Measurements from ENCODE around the gene SKOR1.

Gene SKOR1

DNA sequence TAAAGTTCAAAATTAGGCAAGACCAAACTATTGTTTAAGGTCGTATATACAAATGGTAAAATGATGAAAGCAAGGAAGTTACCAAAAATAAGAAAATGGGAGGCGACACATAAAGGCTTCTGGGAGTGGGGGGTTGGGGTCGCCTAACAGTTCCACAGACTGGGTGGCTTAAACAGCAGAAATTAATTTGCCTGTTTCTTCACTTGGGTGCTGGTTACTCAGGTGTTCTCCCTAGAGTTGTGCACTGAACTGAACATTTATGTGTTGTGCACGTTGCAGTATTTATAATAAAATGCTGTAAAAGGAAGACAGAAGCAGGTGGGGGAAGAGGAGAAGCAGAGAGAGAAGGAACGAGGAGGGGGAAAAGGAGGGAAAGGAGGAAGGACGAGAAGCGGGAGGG, 25.0 kb downstream of the SKOR1 start:
- no peak overlapping the region for H3K4me3 ChIP-seq (ENCODE audit: low read depth in 1 of 5, low read length in 5 of 5)
- H3K27me3 ChIP-seq (ENCODE audit: control insufficient read depth in 5 of 5, insufficient read depth in 4 of 5, low read length in 5 of 5) = no peaks in the 10 kb centered on the region
- H3K27ac ChIP-seq (ENCODE audit: low read depth, low read length) = no peak overlapping the region
- no peaks in the 10 kb centered on the region for H3K36me3 ChIP-seq (ENCODE audit: control insufficient read depth in 5 of 5, insufficient read depth in 5 of 5, low read length in 5 of 5)
- H3K9ac ChIP-seq (ENCODE audit: low read length in 5 of 5) = no peak overlapping the region
- H3K4me1 ChIP-seq (ENCODE audit: control insufficient read depth in 5 of 5, insufficient read depth in 5 of 5, low read length in 5 of 5) = no peaks in the 10 kb centered on the region
- no peaks in the 10 kb centered on the region for H3K9me3 ChIP-seq (ENCODE audit: control insufficient read depth in 5 of 5, low read length in 5 of 5)

DNA sequence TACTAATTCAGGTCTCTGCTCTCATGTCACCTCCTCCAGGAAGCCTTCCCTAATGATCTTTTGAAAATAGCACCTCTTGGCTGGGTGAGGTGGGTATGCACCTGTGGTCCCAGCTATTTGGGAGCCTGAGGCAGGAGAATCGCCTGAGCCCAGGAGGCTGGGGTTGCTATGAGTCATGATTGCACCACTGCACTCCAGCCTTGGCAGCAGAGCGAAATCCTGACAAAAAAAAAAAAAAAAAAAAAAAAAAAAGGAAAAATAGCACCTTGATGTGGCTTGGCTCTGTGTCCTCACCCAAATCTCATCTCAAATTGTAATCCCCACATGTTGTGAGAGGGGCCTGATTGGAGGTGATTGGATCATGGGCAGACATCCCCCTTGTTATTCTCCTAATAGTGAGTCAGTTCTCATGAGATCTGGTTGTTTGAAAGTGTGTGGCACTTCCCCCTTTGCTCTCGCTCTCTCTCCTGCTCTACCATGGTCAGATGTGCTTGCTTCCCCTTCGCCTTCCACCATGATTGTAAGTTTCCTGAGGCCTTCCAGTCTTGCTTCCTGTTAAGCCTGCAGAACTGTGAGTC, 25.8 kb downstream of the SKOR1 start:
- no peak overlapping the region for H3K4me3 ChIP-seq (ENCODE audit: low read depth in 1 of 5, low read length in 5 of 5)
- no peaks in the 10 kb centered on the region for H3K9me3 ChIP-seq (ENCODE audit: control insufficient read depth in 5 of 5, low read length in 5 of 5)
- H3K27ac ChIP-seq (ENCODE audit: low read depth, low read length) = no peak overlapping the region
- H3K36me3 ChIP-seq (ENCODE audit: control insufficient read depth in 5 of 5, insufficient read depth in 5 of 5, low read length in 5 of 5) = no peaks in the 10 kb centered on the region
- no peaks in the 10 kb centered on the region for H3K4me1 ChIP-seq (ENCODE audit: control insufficient read depth in 5 of 5, insufficient read depth in 5 of 5, low read length in 5 of 5)
- H3K27me3 ChIP-seq (ENCODE audit: control insufficient read depth in 5 of 5, insufficient read depth in 4 of 5, low read length in 5 of 5) = no peaks in the 10 kb centered on the region
- H3K9ac ChIP-seq (ENCODE audit: low read length in 5 of 5) = no peak overlapping the region

DNA sequence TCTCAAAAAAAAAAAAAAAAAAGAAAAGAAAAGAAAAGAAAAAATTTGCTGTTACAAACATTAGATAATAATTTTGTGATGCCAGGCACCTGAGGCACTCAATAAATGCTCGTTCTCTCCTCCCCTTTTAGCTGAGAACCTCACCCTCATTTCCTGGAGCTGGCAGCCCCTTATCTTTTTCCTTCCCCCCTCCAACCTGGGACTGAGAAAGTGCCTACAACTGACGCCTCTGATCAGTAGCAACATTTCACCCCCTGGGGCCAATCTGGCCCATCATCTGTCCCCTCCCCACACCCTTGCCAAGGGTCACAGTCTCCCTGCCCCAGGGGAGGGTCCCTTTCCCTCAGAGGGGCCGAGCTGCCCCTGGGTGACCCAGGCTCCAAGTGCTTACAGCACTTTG, 27.1 kb downstream of the SKOR1 start:
- no peak overlapping the region for H3K9ac ChIP-seq (ENCODE audit: low read length in 5 of 5)
- H3K27me3 ChIP-seq (ENCODE audit: control insufficient read depth in 5 of 5, insufficient read depth in 4 of 5, low read length in 5 of 5) = no peaks in the 10 kb centered on the region
- no peak overlapping the region for H3K27ac ChIP-seq (ENCODE audit: low read depth, low read length)
- H3K9me3 ChIP-seq (ENCODE audit: control insufficient read depth in 5 of 5, low read length in 5 of 5) = no peaks in the 10 kb centered on the region
- no peaks in the 10 kb centered on the region for H3K36me3 ChIP-seq (ENCODE audit: control insufficient read depth in 5 of 5, insufficient read depth in 5 of 5, low read length in 5 of 5)
- no peak overlapping the region for H3K4me3 ChIP-seq (ENCODE audit: low read depth in 1 of 5, low read length in 5 of 5)
- no peaks in the 10 kb centered on the region for H3K4me1 ChIP-seq (ENCODE audit: control insufficient read depth in 5 of 5, insufficient read depth in 5 of 5, low read length in 5 of 5)

DNA sequence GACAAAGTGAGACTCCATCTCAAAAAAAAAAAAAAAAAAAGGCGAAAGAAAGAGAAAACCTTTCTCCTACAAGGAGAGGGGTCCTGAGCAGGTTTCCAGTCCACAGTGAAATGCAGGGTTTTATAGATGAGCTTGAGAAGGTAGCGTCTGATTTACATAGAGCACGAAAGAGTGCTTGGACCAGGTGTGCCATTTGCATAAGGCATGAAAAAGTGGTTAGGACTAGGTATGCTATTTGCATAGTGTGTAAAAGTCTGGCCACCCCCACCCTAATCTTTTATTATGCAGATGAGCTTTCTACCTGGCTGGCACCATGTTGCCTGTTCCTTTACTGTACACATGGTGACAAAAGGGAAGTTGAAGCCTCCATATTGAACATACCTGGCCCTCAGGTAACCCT, 28.1 kb downstream of the SKOR1 start:
- H3K36me3 ChIP-seq (ENCODE audit: control insufficient read depth in 5 of 5, insufficient read depth in 5 of 5, low read length in 5 of 5) = no peaks in the 10 kb centered on the region
- H3K9me3 ChIP-seq (ENCODE audit: control insufficient read depth in 5 of 5, low read length in 5 of 5) = no peaks in the 10 kb centered on the region
- no peak overlapping the region for H3K4me3 ChIP-seq (ENCODE audit: low read depth in 1 of 5, low read length in 5 of 5)
- no peak overlapping the region for H3K27ac ChIP-seq (ENCODE audit: low read depth, low read length)
- no peak overlapping the region for H3K9ac ChIP-seq (ENCODE audit: low read length in 5 of 5)
- no peaks in the 10 kb centered on the region for H3K4me1 ChIP-seq (ENCODE audit: control insufficient read depth in 5 of 5, insufficient read depth in 5 of 5, low read length in 5 of 5)
- H3K27me3 ChIP-seq (ENCODE audit: control insufficient read depth in 5 of 5, insufficient read depth in 4 of 5, low read length in 5 of 5) = no peaks in the 10 kb centered on the region

DNA sequence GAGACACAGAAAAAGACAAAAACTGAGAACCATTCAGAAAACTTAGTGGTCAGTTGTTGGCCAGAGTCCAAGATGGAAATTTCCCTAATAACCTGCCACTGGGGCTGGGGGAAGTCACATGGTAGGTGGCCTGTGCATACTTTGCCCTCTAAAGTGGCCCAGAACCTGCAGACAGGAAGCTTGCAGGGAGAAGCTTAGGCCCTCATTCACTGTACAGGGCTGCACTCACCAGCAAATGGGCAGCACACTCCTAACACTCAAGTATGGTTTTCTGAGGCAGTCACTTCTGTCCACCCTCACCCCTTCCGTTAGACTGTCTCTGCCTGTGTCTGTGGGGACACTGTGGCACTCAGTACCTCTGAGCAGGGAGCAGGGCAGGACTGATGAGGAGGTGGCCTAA, 29.0 kb downstream of the SKOR1 start:
- H3K9ac ChIP-seq (ENCODE audit: low read length in 5 of 5) = no peak overlapping the region
- H3K4me3 ChIP-seq (ENCODE audit: low read depth in 1 of 5, low read length in 5 of 5) = no peak overlapping the region
- no peaks in the 10 kb centered on the region for H3K9me3 ChIP-seq (ENCODE audit: control insufficient read depth in 5 of 5, low read length in 5 of 5)
- no peaks in the 10 kb centered on the region for H3K4me1 ChIP-seq (ENCODE audit: control insufficient read depth in 5 of 5, insufficient read depth in 5 of 5, low read length in 5 of 5)
- no peaks in the 10 kb centered on the region for H3K27me3 ChIP-seq (ENCODE audit: control insufficient read depth in 5 of 5, insufficient read depth in 4 of 5, low read length in 5 of 5)
- H3K36me3 ChIP-seq (ENCODE audit: control insufficient read depth in 5 of 5, insufficient read depth in 5 of 5, low read length in 5 of 5) = no peaks in the 10 kb centered on the region
- no peak overlapping the region for H3K27ac ChIP-seq (ENCODE audit: low read depth, low read length)

DNA sequence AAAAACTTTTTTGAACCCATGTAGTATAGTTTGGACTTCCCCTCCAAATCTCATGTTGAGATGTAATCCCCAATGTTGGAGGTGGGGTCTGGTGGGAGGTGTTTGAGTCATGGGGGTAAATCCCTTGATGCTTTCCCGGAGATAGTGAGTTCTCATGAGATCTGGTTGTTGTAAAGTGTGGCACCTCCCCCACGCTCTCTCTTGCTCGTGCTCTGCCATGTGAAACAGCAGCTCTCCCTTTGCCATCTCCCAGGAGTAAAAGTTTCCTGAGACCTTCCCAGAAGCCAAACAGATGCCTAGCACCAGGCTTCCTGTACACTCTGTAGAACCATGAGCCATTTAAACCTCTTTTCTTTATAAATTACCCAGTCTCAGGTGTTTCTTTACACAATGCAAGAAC, 30.5 kb downstream of the SKOR1 start:
- Histone ChIP-seq H3K9me3 (ENCODE audit: control insufficient read depth in 5 of 5, low read length in 5 of 5) (no peaks in the 10 kb centered on the region), H3K4me1 (ENCODE audit: control insufficient read depth in 5 of 5, insufficient read depth in 5 of 5, low read length in 5 of 5) (no peaks in the 10 kb centered on the region), H3K9ac (ENCODE audit: low read length in 5 of 5) (no peak overlapping the region), H3K36me3 (ENCODE audit: control insufficient read depth in 5 of 5, insufficient read depth in 5 of 5, low read length in 5 of 5) (no peaks in the 10 kb centered on the region), H3K27me3 (ENCODE audit: control insufficient read depth in 5 of 5, insufficient read depth in 4 of 5, low read length in 5 of 5) (peaks cover 0 to 2% (median 0%) of the 10 kb centered on the region in 5 donors), H3K4me3 (ENCODE audit: low read depth in 1 of 5, low read length in 5 of 5) (no peak overlapping the region), H3K27ac (ENCODE audit: low read depth, low read length) (no peak overlapping the region)

DNA sequence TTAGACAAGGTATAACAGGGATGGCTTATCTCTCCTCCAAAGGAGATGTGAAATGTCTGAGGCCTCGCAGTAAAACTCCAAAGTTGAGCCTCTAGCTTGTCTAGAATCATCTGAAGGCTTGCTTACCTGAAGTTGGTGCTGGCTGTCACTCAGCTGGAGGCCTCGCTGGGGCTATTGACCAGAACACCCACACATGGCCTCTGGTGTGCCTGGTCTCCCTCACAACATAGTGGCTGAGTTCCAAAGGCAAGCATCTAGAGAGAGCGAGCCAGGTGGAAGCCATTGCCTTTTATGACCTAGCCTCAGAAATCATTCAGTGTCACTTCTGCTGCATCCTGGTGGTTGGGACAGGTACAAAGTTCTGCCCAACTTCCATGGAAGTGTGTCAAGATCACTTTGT, 31.9 kb downstream of the SKOR1 start:
- Histone ChIP-seq H3K4me3 (ENCODE audit: low read depth in 1 of 5, low read length in 5 of 5) (no peak overlapping the region), H3K27ac (ENCODE audit: low read depth, low read length) (no peak overlapping the region), H3K9me3 (ENCODE audit: control insufficient read depth in 5 of 5, low read length in 5 of 5) (no peaks in the 10 kb centered on the region), H3K36me3 (ENCODE audit: control insufficient read depth in 5 of 5, insufficient read depth in 5 of 5, low read length in 5 of 5) (no peaks in the 10 kb centered on the region), H3K4me1 (ENCODE audit: control insufficient read depth in 5 of 5, insufficient read depth in 5 of 5, low read length in 5 of 5) (no peaks in the 10 kb centered on the region), H3K27me3 (ENCODE audit: control insufficient read depth in 5 of 5, insufficient read depth in 4 of 5, low read length in 5 of 5) (peaks cover 0 to 2% (median 0%) of the 10 kb centered on the region in 5 donors), H3K9ac (ENCODE audit: low read length in 5 of 5) (no peak overlapping the region)

DNA sequence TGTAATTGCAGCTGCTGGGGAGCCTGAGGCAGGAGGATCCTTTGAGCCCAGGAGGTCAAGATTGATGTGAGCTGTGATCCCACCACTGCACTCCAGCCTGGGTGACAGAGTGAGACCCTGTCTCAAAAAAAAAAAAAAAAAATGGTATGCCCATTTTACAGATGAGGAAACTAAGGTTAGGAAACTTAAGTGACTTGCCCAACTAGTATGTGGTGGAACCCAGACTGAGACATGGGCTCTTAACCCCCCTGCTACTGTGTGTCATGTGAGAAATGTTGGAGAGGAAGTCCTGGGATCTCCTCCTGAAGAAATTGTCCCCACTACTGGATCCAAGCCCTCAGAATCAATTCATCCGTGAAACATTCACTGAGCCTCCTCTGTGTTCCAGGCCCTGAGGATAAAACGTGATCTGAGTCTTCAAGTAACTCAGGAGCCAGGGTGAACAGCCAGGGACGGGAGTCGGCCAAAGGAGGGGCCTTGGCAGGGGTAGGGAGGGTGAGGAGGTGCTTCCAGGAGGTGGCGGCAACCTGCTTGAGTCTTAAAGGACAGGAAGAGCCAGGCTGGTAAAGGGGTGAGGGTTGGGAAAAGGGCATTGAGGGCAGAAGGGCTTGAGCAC, 34.1 kb downstream of the SKOR1 start:
- H3K9ac ChIP-seq (ENCODE audit: low read length in 5 of 5) = no peak overlapping the region
- H3K4me3 ChIP-seq (ENCODE audit: low read depth in 1 of 5, low read length in 5 of 5) = no peak overlapping the region
- no peaks in the 10 kb centered on the region for H3K9me3 ChIP-seq (ENCODE audit: control insufficient read depth in 5 of 5, low read length in 5 of 5)
- H3K4me1 ChIP-seq (ENCODE audit: control insufficient read depth in 5 of 5, insufficient read depth in 5 of 5, low read length in 5 of 5) = peaks cover 0 to 14% (median 9%) of the 10 kb centered on the region in 5 donors
- peaks cover 0 to 2% (median 0%) of the 10 kb centered on the region in 5 donors for H3K27me3 ChIP-seq (ENCODE audit: control insufficient read depth in 5 of 5, insufficient read depth in 4 of 5, low read length in 5 of 5)
- no peak overlapping the region for H3K27ac ChIP-seq (ENCODE audit: low read depth, low read length)
- no peaks in the 10 kb centered on the region for H3K36me3 ChIP-seq (ENCODE audit: control insufficient read depth in 5 of 5, insufficient read depth in 5 of 5, low read length in 5 of 5)

DNA sequence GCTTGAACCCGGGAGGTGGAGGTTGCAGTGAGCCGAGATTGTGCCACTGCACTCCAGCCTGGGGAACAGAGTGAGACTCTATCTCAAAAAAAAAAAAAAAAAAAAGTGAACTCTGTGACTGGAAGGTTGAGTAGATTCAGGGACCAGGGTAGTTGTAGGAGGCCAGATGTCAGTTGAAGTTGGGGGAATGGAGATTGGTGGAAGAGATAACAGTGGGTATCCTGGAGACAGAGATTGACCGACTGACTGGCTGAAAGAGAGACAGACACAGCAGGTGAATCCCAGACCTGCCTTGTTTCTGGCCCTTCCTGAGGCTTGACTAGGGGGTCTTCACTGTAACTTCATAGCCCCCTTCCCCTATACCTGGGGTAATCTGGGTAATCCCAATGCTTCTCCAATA, 36.7 kb downstream of the SKOR1 start:
- Histone ChIP-seq H3K27ac (ENCODE audit: low read depth, low read length) (no peak overlapping the region), H3K27me3 (ENCODE audit: control insufficient read depth in 5 of 5, insufficient read depth in 4 of 5, low read length in 5 of 5) (peaks cover 0 to 2% (median 0%) of the 10 kb centered on the region in 5 donors), H3K4me1 (ENCODE audit: control insufficient read depth in 5 of 5, insufficient read depth in 5 of 5, low read length in 5 of 5) (peaks cover 0 to 14% (median 9%) of the 10 kb centered on the region in 5 donors), H3K36me3 (ENCODE audit: control insufficient read depth in 5 of 5, insufficient read depth in 5 of 5, low read length in 5 of 5) (no peaks in the 10 kb centered on the region), H3K4me3 (ENCODE audit: low read depth in 1 of 5, low read length in 5 of 5) (no peak overlapping the region), H3K9me3 (ENCODE audit: control insufficient read depth in 5 of 5, low read length in 5 of 5) (no peaks in the 10 kb centered on the region), H3K9ac (ENCODE audit: low read length in 5 of 5) (no peak overlapping the region)

DNA sequence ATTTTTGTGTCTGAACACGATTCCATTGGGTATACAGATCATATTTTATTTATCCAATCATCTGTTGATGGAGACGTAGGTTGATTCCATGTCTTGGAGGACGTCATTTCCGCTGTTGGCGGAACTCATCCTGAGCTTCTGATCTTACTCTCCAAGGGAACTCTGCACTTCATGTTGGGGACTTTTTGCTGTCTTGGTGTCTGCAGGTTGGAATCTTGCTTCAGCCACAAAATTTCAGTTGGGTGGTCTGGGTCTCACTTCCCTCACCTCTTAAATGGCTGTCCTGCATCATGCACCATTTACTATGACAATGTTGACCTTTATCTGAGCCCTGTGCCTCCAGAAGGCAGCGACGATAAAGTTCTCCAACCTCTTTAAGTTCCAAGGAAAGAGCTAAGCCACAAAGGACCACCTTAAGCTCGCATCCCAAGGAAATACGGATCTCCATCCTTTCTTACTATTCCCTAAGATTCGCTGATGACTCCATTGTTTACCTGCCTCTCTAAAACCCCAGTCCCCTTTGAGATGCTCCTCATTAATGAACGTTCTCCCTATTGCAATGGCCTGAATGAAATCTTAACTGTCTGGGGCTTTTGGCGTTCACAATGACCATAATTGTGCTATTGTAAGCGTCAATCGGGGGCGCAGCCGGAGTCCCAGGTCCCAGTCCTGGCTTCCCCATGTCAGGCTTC, 37.6 kb downstream of the SKOR1 start:
- Histone ChIP-seq H3K27me3 (ENCODE audit: control insufficient read depth in 5 of 5, insufficient read depth in 4 of 5, low read length in 5 of 5) (peaks cover 0 to 2% (median 0%) of the 10 kb centered on the region in 5 donors), H3K4me3 (ENCODE audit: low read depth in 1 of 5, low read length in 5 of 5) (peak overlapping the region; percentile 15 to 66 (median 61)), H3K36me3 (ENCODE audit: control insufficient read depth in 5 of 5, insufficient read depth in 5 of 5, low read length in 5 of 5) (no peaks in the 10 kb centered on the region), H3K9me3 (ENCODE audit: control insufficient read depth in 5 of 5, low read length in 5 of 5) (no peaks in the 10 kb centered on the region), H3K4me1 (ENCODE audit: control insufficient read depth in 5 of 5, insufficient read depth in 5 of 5, low read length in 5 of 5) (peaks cover 0 to 14% (median 9%) of the 10 kb centered on the region in 5 donors), H3K27ac (ENCODE audit: low read depth, low read length) (no peak overlapping the region), H3K9ac (ENCODE audit: low read length in 5 of 5) (peak overlapping the region in 3 of 5 donors; percentile 9 to 57 (median 16))

All from subcutaneous abdominal adipose tissue (tissue), 5 donors.